K562 (cell line): ENCODE results near the gene SEC24B. TPM values are rescaled to one million over a fixed set of nuclear protein-coding genes. Genes with fewer than 3 reads are reported as not detected.

ENCODE experiments used
- ATAC-seq: fragments of 200-7000 bp; cut with Tn5 transposase; 3 replicates; pipeline ENCODE4 v1.9.1; 2020; ENCODE audit warnings: moderate library complexity
- BruUV-seq: library from RNA; stranded (reverse); fragments of 400-500 nt; replicated peaks from 2 replicates; lab custom pipeline; 2021; lab: Mats Ljungman, UMichigan
- CTCF ChIA-PET: fragments of 300-600 bp; formaldehyde crosslinking; extraction: SDS; loops from one replicate; lab custom pipeline; 2021; ENCODE audit warnings: low intra/inter-chr PET ratio; lab: Yijun Ruan, JAX
- POLR2A ChIA-PET: fragments of 300-600, 350-650 bp; sonication (Branson Sonifier 250); formaldehyde crosslinking; extraction: SDS; loops from one replicate; lab custom pipeline; 2021; ENCODE audit warnings: antibody characterized with exemption, inconsistent platforms; lab: Yijun Ruan, JAX
- DNase-seq, 4 experiments: peaks; one replicate each; pipeline versions ENCODE4 v3.0.0 to v3.0.0-alpha.2; 2011 to 2018; ENCODE audit warnings: low spot score in 3 of 4, mixed read lengths in 3 of 4; ENCODE audit errors: extremely low read depth in 1 of 4
- FAIRE-seq: peaks from 2 replicates; lab custom pipeline; 2011; peaks lifted over from hg19 to GRCh38; lab: Jason Lieb, UNC
- H2AFZ ChIP-seq: 2 replicates; pipeline ENCODE4 v1.6.0; 2011; ENCODE audit warnings: low read depth, low read length, control low read depth, inconsistent platforms
- H3K27ac ChIP-seq: fragments of 200-600 bp; 3 replicates; pipeline ENCODE4 v1.8.0; 2011; ENCODE audit warnings: low read depth, mild to moderate bottlenecking, control low read depth, inconsistent platforms, low read length, moderate library complexity, mixed read lengths; ENCODE audit errors: extremely low read depth
- H3K27me3 ChIP-seq, 2 experiments: fragments of 300-600 bp in 1 of 2; 2 replicates in 1 of 2; 3 replicates in 1 of 2; pipeline versions ENCODE4 v1.6.0 to v1.8.0; 2011; ENCODE audit warnings: inconsistent platforms in 2 of 2, low read length in 2 of 2, mild to moderate bottlenecking in 1 of 2, mixed read lengths in 1 of 2, moderate library complexity in 1 of 2; ENCODE audit not compliant: control insufficient read depth in 2 of 2, insufficient read depth in 2 of 2
- H3K36me3 ChIP-seq: fragments of 300-600 bp; 3 replicates; pipeline ENCODE4 v1.8.0; 2011; ENCODE audit warnings: mild to moderate bottlenecking, low read length, inconsistent platforms; ENCODE audit not compliant: control insufficient read depth, insufficient read depth
- H3K4me1 ChIP-seq, 2 experiments: fragments of 200-600 bp in 1 of 2; replicated peaks in 1 of 2; 2 replicates in 1 of 2; 3 replicates in 1 of 2; pipeline versions ENCODE4 v1.5.1 to v1.8.0; 2011; ENCODE audit warnings: inconsistent platforms in 2 of 2, low read length in 2 of 2, mild to moderate bottlenecking in 1 of 2, mixed read lengths in 1 of 2, moderate library complexity in 1 of 2; ENCODE audit not compliant: control insufficient read depth in 2 of 2, insufficient read depth in 2 of 2
- H3K4me2 ChIP-seq: 2 replicates; pipeline ENCODE4 v1.6.1; 2011; ENCODE audit warnings: low read length, control low read depth, inconsistent platforms, mixed read lengths; ENCODE audit not compliant: insufficient read depth
- H3K4me3 ChIP-seq: fragments of 200-600 bp; sonication (generic), shearing (Covaris generic); 2 replicates; pipeline ENCODE4 v1.5.1; 2016; ENCODE audit warnings: control low read depth, inconsistent platforms
- H3K79me2 ChIP-seq: fragments of 200-600 bp; 3 replicates; pipeline ENCODE4 v1.8.0; 2011; ENCODE audit warnings: low read length, inconsistent platforms; ENCODE audit not compliant: control insufficient read depth, insufficient read depth
- H3K9ac ChIP-seq, 2 experiments: 2 replicates each; pipeline versions ENCODE4 v1.6.0 to v1.6.1; 2011; ENCODE audit warnings: low read depth in 2 of 2, low read length in 2 of 2, control low read depth in 1 of 2, inconsistent platforms in 1 of 2, mild to moderate bottlenecking in 1 of 2, mixed read lengths in 1 of 2; ENCODE audit not compliant: insufficient read depth in 1 of 2
- H3K9me1 ChIP-seq: one replicate; pipeline ENCODE4 v1.6.0; 2011; ENCODE audit warnings: inconsistent platforms, mild to moderate bottlenecking, low read length, moderate library complexity; ENCODE audit not compliant: control insufficient read depth, insufficient read depth
- H3K9me3 ChIP-seq: replicated peaks from 2 replicates; pipeline ENCODE4 v1.5.1; 2011; ENCODE audit warnings: low read depth, low read length, inconsistent platforms; ENCODE audit not compliant: control insufficient read depth, insufficient read depth
- H4K20me1 ChIP-seq: replicated peaks from 2 replicates; pipeline ENCODE4 v1.6.1; 2011; ENCODE audit warnings: low read length, inconsistent platforms, mixed read lengths; ENCODE audit not compliant: control insufficient read depth, insufficient read depth
- CHD4 ChIP-seq: fragments of 200-600 bp; sonication (generic); IDR thresholded peaks from 3 replicates; pipeline ENCODE4 v1.6.1; 2012; ENCODE audit warnings: low read depth, mild to moderate bottlenecking, mixed read lengths, low read length, inconsistent platforms; ENCODE audit not compliant: insufficient read depth, insufficient replicate concordance, poor library complexity, severe bottlenecking
- ETV1 ChIP-seq: fragments of 450-650 bp; conservative IDR thresholded peaks from 2 replicates; pipeline ENCODE4 v1.6.1; 2016; ENCODE audit warnings: missing genetic modification characterization, control low read depth, low read depth, missing compliant biosample characterization
- GABPB1 ChIP-seq: sonication (generic); formaldehyde crosslinking; IDR thresholded peaks from 2 replicates; pipeline ENCODE4 v1.8.0; 2022; ENCODE audit warnings: mild to moderate bottlenecking, missing genetic modification reagents
- HCFC1 ChIP-seq: IDR thresholded peaks from 2 replicates; pipeline ENCODE4 v1.6.1; 2012; ENCODE audit warnings: low read depth, low read length, improper control_type of control experiment
- HDAC6 ChIP-seq: IDR thresholded peaks from 2 replicates; pipeline ENCODE4 v1.6.1; 2012; ENCODE audit warnings: low read depth, mild to moderate bottlenecking, control low read depth, inconsistent platforms, low read length, moderate library complexity
- KDM2B ChIP-seq: fragments of 250-450 bp; sonication (Bioruptor Pico); IDR thresholded peaks from 2 replicates; pipeline ENCODE4 v1.8.0; 2021; ENCODE audit warnings: mild to moderate bottlenecking, moderate library complexity
- MAZ ChIP-seq, 2 experiments: fragments of 450-650 bp in 1 of 2; sonication (generic) in 1 of 2; formaldehyde crosslinking; IDR thresholded peaks in 1 of 2; conservative IDR thresholded peaks in 1 of 2; 2 replicates each; pipeline versions ENCODE4 v1.4.0 to v1.5.0; 2020; ENCODE audit warnings: mild to moderate bottlenecking in 1 of 2, missing genetic modification reagents in 1 of 2
- MBD2 ChIP-seq: sonication (generic); IDR thresholded peaks from 2 replicates; pipeline ENCODE4 v1.6.1; 2016; ENCODE audit warnings: low read depth, borderline replicate concordance
- MECOM ChIP-seq: fragments of 250-450 bp; sonication (Bioruptor Pico); IDR thresholded peaks from 2 replicates; pipeline ENCODE4 v1.8.0; 2022; ENCODE audit warnings: inconsistent platforms
- PURB ChIP-seq: sonication (generic); formaldehyde crosslinking; IDR thresholded peaks from 2 replicates; pipeline ENCODE4 v1.9.0; 2021; ENCODE audit warnings: low read depth, mild to moderate bottlenecking, missing genetic modification reagents
- PYGO2 ChIP-seq: fragments of 450-650 bp; IDR thresholded peaks from 2 replicates; pipeline ENCODE4 v1.6.1; 2016; ENCODE audit warnings: mild to moderate bottlenecking, missing genetic modification characterization, moderate library complexity, missing compliant biosample characterization
- RAD51 ChIP-seq: fragments of 450-650 bp; IDR thresholded peaks from 2 replicates; pipeline ENCODE4 v1.7.1; 2016; ENCODE audit warnings: low read depth, mild to moderate bottlenecking, borderline replicate concordance
- SMARCB1 ChIP-seq: IDR thresholded peaks from 2 replicates; pipeline ENCODE4 v1.6.1; 2011; ENCODE audit warnings: improper control_type of control experiment, low read depth; ENCODE audit not compliant: insufficient read length
- THAP7 ChIP-seq: fragments of 250-450 bp; sonication (Bioruptor Pico); IDR thresholded peaks from 2 replicates; pipeline ENCODE4 v1.5.0; 2021
- TRIM25 ChIP-seq: fragments of 450-650 bp; IDR thresholded peaks from 2 replicates; pipeline ENCODE4 v1.7.0; 2016; ENCODE audit warnings: borderline replicate concordance
- XRCC5 ChIP-seq: fragments of 200-400 bp; formaldehyde crosslinking; IDR thresholded peaks from 2 replicates; pipeline ENCODE4 v1.6.1; 2017; ENCODE audit warnings: low read depth, mild to moderate bottlenecking, low read length
- ZNF398 ChIP-seq: fragments of 250-450 bp; sonication (Bioruptor Pico); IDR thresholded peaks from 2 replicates; pipeline ENCODE4 v1.8.0; 2021; ENCODE audit warnings: moderate library complexity, mild to moderate bottlenecking, inconsistent platforms
- whole genome bisulfite sequencing: fragments of 100-300 bp; shearing (Covaris generic); methylation state at CpG from one replicate; pipeline ENCODE4 v1.1.6; 2016; ENCODE audit warnings: low coverage, mixed read lengths; ENCODE audit not compliant: insufficient coverage; ENCODE audit errors: missing lambda C conversion rate; 5-methylcytosine and 5-hydroxymethylcytosine counted together
- in situ Hi-C: fragments of 300-500 bp; cut with MboI; formaldehyde crosslinking; loops from 4 replicates; pipeline ENCODE4 v1.15.0; 2018; ENCODE audit warnings: inconsistent platforms, mixed read lengths
- intact Hi-C: fragments of 100-400 bp; cut with micrococcal nuclease; formaldehyde crosslinking; loops from 2 replicates; pipeline ENCODE4 v1.14.2; 2022
- polyA plus RNA-seq, 8 experiments: library from polyadenylated mRNA; depleted of rRNA in 4 of 8; stranded (reverse) in 5 of 8; unstranded in 3 of 8; fragments of >200 nt; fragmentation: Nextera tagmentation in 2 of 8; fragmentation: Illumina TruSeq in 1 of 8; extraction: Ambion mirVana in 2 of 8; extraction: Trizol in 1 of 8; gene quantifications; 2 replicates each; pipeline versions ENCODE4 v1.2.1 to v1.2.3, GENCODE V29; 2011 to 2014; ENCODE audit warnings: inconsistent platforms in 1 of 8, missing spikeins in 1 of 8
- total RNA-seq, 7 experiments: library from RNA; depleted of rRNA in 6 of 7; stranded (reverse); fragments of >200 nt in 6 of 7; fragmentation: Illumina TruSeq in 2 of 7; extraction: Trizol in 2 of 7; gene quantifications; 2 replicates each; pipeline versions ENCODE4 v1.2.1 to v1.2.3, GENCODE V29; 2011 to 2021; ENCODE audit warnings: low replicate concordance in 1 of 7

SEC24B gene
- total and polyA plus RNA-seq, 9 of the 15 experiments (the other 6 are each of a cell fraction or from before 2014, with no cell fraction given), result 6.3 to 46.4 (median 17.1) TPM

- no peaks in the 10 kb centered on the region for H3K9me1 ChIP-seq
- peaks cover 8 to 9% of the 10 kb centered on the region in 2 experiments; a peak in 4 of 5 replicates for H3K4me1 ChIP-seq
- FAIRE-seq (peak; percentile 51), DNase-seq (peak in 2 of 4 experiments; percentile 48 to 59), ATAC-seq (peak; percentile 64)
- ChIA-PET POLR2A (interaction anchor here (0.6 to 1.4 kb wide), 6 partner anchors 10 to 685 kb away, joined by 3 read pairs; no protein-coding TSS in a partner anchor), CTCF (no interaction called here)
- peak overlapping the region; percentile 98 for H2AFZ ChIP-seq
- intact Hi-C loops, result no loop called here
- peak overlapping the region; percentile 64 to 97 for H3K9ac ChIP-seq
- peak overlapping the region; percentile 83 for H3K27ac ChIP-seq
- H3K79me2 ChIP-seq, result peaks cover 61% of the 10 kb centered on the region
- WGBS, result under 1% methylated on average over 29 of the region's 70 CpGs
- BruUV-seq, result no TSS peak
- H3K4me2 ChIP-seq, result peak overlapping the region; percentile 84
- H3K4me3 ChIP-seq, result peak overlapping the region; percentile 74
- H3K36me3 ChIP-seq, result 0 out of 3 replicates have a peak, but pooled peaks cover 2% of the 10 kb centered on the region
- in situ Hi-C loops, result loop anchor here (10.0 kb wide), 1 partner anchor 401 kb away; no protein-coding TSS in a partner anchor
- H3K9me3 ChIP-seq, result no peaks in the 10 kb centered on the region
- H3K27me3 ChIP-seq, result no peaks in the 10 kb centered on the region
- H4K20me1 ChIP-seq, result peaks cover 15% of the 10 kb centered on the region
- TF ChIP-seq HDAC6 (no peak), MECOM (CRISPR knock-in tag) (no peak), PURB (CRISPR knock-in tag) (no peak), MBD2 (no peak), SMARCB1 (no peak), KDM2B (CRISPR knock-in tag) (no peak), TRIM25 (no peak), GABPB1 (CRISPR knock-in tag) (no peak), RAD51 (no peak), ETV1 (tag) (no peak), HCFC1 (no peak), PYGO2 (tag) (no peak), ZNF398 (no peak), XRCC5 (no peak), CHD4 (no peak), THAP7 (no peak), MAZ (CRISPR knock-in tag; conservative IDR thresholded peaks at IDR 0.05 in 1 of 2, IDR thresholded peaks at IDR 0.05 in 1 of 2) (no peak)
Observed at GRCh38 chr4:109434007-109434971, 674 bp downstream of the SEC24B start.
